ENCODE measurements around the gene XPR1. TPM values are rescaled to one million over a fixed set of nuclear protein-coding genes. Genes with fewer than 3 reads are reported as not detected.

XPR1 gene
- total RNA-seq, 4 donors from 2014 or later, result 15.8 to 26.7 (median 22.8) TPM

DNA sequence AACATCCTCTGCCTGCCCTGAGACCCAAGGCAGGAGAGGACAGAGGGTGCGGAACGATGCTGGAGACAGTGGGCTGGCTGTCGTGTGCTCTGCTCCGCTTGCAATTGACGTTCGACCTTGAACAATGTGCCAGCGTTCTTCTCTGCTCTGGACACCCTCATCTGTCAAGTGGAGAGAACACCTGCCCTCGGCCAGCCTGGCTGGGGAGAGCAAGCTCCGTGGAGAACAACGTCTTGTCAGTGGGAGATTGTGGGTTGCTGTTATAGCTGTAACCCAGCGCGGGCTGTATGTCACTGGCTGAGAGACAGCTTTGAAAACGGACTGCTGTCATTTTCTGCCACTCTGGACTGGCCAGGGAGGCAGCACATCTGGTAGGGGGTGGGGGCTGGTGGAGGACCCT, 295.5 kb downstream of the XPR1 start:
- Histone ChIP-seq H3K4me3 (peak overlapping the region in 1 of 4 donors; percentile 30), H3K27ac (replicated peaks in 1 of 4) (peak overlapping the region; percentile 79 to 84 (median 82)), H3K9me3 (no peaks in the 10 kb centered on the region), H3K27me3 (no peaks in the 10 kb centered on the region), H3K36me3 (peaks cover 0 to 30% (median 4%) of the 10 kb centered on the region in 4 donors), H3K4me1 (peaks cover 37 to 58% (median 55%) of the 10 kb centered on the region in 4 donors)
- intact Hi-C loops (cut with DNase I), result no loop called here
- DNase-seq (ENCODE audit: extremely low spot score), result no peak
- WGBS, result 49% methylated on average over 8 of the region's 13 CpGs
- TF ChIP-seq POLR2AphosphoS5 (IDR thresholded peaks at IDR 0.05) (peak; percentile 77 to 78), CTCF (IDR thresholded peaks at IDR 0.05) (no peak)

DNA sequence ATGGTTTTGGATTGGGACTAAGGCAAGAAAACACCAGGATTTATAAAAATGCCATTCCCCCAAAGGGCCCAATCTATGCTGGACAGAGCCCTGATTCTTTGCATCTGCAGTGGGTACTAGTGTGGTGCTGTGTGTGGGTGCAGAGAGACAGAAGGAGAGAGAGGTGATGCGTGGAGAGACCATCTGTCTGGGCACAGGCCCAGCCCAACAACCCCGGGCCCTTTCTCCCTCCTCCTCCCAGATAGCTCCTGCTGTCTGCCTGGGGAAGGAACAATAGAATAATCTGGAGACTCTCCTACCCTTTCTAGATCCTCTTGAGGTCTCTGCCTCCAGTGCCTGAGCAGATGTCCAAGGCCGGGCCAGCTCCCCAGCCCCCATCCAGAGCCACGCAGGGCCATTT, 296.0 kb downstream of the XPR1 start:
- Histone ChIP-seq H3K27me3 (no peaks in the 10 kb centered on the region), H3K9me3 (no peaks in the 10 kb centered on the region), H3K27ac (replicated peaks in 1 of 4) (peak overlapping the region; percentile 79 to 84 (median 82)), H3K36me3 (peaks cover 0 to 31% (median 4%) of the 10 kb centered on the region in 4 donors), H3K4me3 (no peak overlapping the region), H3K4me1 (peaks cover 37 to 56% (median 54%) of the 10 kb centered on the region in 4 donors)
- TF ChIP-seq EP300 (IDR thresholded peaks at IDR 0.05) (no peak), POLR2A (IDR thresholded peaks at IDR 0.05; ENCODE audit: low read depth) (no peak), CTCF (IDR thresholded peaks at IDR 0.05) (no peak), POLR2AphosphoS5 (IDR thresholded peaks at IDR 0.05) (no peak)
- intact Hi-C loops (cut with DNase I), result no loop called here
- no CpG with 5 or more reads among the region's 4 CpGs for WGBS
- no peak for DNase-seq (ENCODE audit: extremely low spot score)

GRCh38 chr1:180928331-180929230, 296.8 kb downstream of the XPR1 start:
- Histone ChIP-seq H3K36me3 (peaks cover 0 to 34% (median 5%) of the 10 kb centered on the region in 4 donors), H3K27me3 (no peaks in the 10 kb centered on the region), H3K4me3 (no peak overlapping the region), H3K27ac (replicated peaks in 1 of 4) (peak overlapping the region; percentile 79 to 84 (median 82)), H3K4me1 (peaks cover 34 to 51% (median 46%) of the 10 kb centered on the region in 4 donors), H3K9me3 (no peaks in the 10 kb centered on the region)
- no peak for DNase-seq (ENCODE audit: extremely low spot score)
- WGBS, result 79% methylated on average over 8 of the region's 17 CpGs
- intact Hi-C loops (cut with DNase I), result no loop called here
- TF ChIP-seq POLR2AphosphoS5 (IDR thresholded peaks at IDR 0.05), result no peak

DNA sequence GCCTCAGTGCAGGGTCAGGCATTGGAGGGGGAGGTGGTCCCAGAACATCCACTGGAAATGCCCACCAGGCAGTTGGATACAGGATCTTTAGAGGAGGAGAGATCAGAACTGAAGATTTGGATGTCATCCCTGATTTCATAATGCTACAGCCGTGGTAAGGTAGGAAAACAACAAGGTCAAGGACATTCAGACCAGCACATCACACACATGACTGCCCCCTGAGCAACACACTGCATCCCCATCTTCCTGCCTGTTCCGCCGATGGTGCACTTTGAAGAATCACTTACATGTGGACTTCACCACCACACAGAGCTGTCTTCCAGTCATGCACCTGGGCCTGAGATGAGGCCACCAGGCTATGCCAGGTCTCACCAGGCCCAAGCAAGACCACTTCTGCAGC, 297.6 kb downstream of the XPR1 start:
- no peaks in the 10 kb centered on the region for H3K27me3 ChIP-seq
- TF ChIP-seq POLR2A (IDR thresholded peaks at IDR 0.05; ENCODE audit: low read depth), result no peak
- TF ChIP-seq CTCF (IDR thresholded peaks at IDR 0.05), result no peak
- TF ChIP-seq POLR2AphosphoS5 (IDR thresholded peaks at IDR 0.05), result no peak
- no peak for TF ChIP-seq EP300 (IDR thresholded peaks at IDR 0.05)
- peak overlapping the region in 1 of 4 donors; percentile 83 for H3K27ac ChIP-seq (replicated peaks in 1 of 4)
- DNase-seq (ENCODE audit: extremely low spot score), result no peak
- 100% methylated on average over 2 of the region's 3 CpGs for WGBS
- no peaks in the 10 kb centered on the region for H3K9me3 ChIP-seq
- H3K4me1 ChIP-seq, result peaks cover 34 to 51% (median 46%) of the 10 kb centered on the region in 4 donors
- intact Hi-C loops (cut with DNase I), result no loop called here
- peaks cover 0 to 36% (median 7%) of the 10 kb centered on the region in 4 donors for H3K36me3 ChIP-seq
- no peak overlapping the region for H3K4me3 ChIP-seq

DNA sequence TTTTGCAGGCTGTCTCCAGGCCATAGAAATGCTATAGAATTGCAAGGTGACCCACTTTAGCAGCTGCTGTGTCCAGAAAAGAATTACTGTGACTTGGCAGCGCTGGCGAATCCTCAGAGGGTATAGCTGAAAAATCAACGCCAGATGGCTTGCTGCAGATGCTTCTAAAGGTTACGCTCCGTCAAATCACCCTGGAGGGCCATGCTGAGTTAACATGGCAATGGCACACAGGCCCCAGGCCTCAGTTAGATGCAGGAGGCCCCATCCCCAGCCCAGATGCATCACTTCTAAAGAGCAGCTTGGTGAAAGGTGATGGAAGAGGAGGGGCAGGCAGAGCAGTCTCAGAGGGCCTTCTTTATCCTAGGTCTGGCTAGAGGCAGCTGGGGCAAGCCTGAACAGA, 298.9 kb downstream of the XPR1 start:
- no peaks in the 10 kb centered on the region for H3K9me3 ChIP-seq
- no peak overlapping the region for H3K27ac ChIP-seq (replicated peaks in 1 of 4)
- TF ChIP-seq CTCF (IDR thresholded peaks at IDR 0.05) (no peak), POLR2A (IDR thresholded peaks at IDR 0.05; ENCODE audit: low read depth) (no peak), EP300 (IDR thresholded peaks at IDR 0.05) (no peak), POLR2AphosphoS5 (IDR thresholded peaks at IDR 0.05) (no peak)
- no peak for DNase-seq (ENCODE audit: extremely low spot score)
- no peak overlapping the region for H3K4me3 ChIP-seq
- no peaks in the 10 kb centered on the region for H3K27me3 ChIP-seq
- peaks cover 6 to 49% (median 20%) of the 10 kb centered on the region in 4 donors for H3K36me3 ChIP-seq
- intact Hi-C loops (cut with DNase I), result no loop called here
- WGBS, result 94% methylated on average over 5 of the region's 5 CpGs
- H3K4me1 ChIP-seq, result peaks cover 29 to 41% (median 38%) of the 10 kb centered on the region in 4 donors

All from esophagus muscularis mucosa (tissue), 4 donors.